SK-N-SH (cell line): ENCODE measurements around the gene NELFA.

Source experiments
- EP300 ChIP-seq, 2 experiments: IDR thresholded peaks; 2 replicates each; pipeline versions ENCODE4 v1.4.0 to v1.6.1; 2012; ENCODE audit warnings: borderline replicate concordance in 1 of 2, low read depth in 1 of 2, low read length in 1 of 2
- MAX ChIP-seq: IDR thresholded peaks from 2 replicates; pipeline ENCODE4 v1.4.0; 2012; ENCODE audit warnings: low read depth
- PBX3 ChIP-seq: IDR thresholded peaks from 2 replicates; pipeline ENCODE4; 2012
- POLR2AphosphoS5 ChIP-seq: IDR thresholded peaks from 2 replicates; pipeline ENCODE4 v1.6.1; 2012; ENCODE audit warnings: low read depth, low read length
- SIN3A ChIP-seq: IDR thresholded peaks from 2 replicates; pipeline ENCODE4 v1.6.1; 2012; ENCODE audit warnings: low read depth, mild to moderate bottlenecking, low read length, moderate library complexity, borderline replicate concordance
- SMC3 ChIP-seq: IDR thresholded peaks from 2 replicates; pipeline ENCODE4 v1.6.1; 2012; ENCODE audit warnings: low read depth, low read length, improper control_type of control experiment
- YY1 ChIP-seq: IDR thresholded peaks from 2 replicates; pipeline ENCODE4 v1.4.0; 2012; ENCODE audit warnings: low read depth, mild to moderate bottlenecking
- TF ChIP-seq, protein P1 (sequence below): fragments of 200-600 bp; sonication (generic); IDR thresholded peaks from 2 replicates; pipeline ENCODE4 v1.6.1; 2017; ENCODE audit warnings: antibody characterized with exemption, mild to moderate bottlenecking, moderate library complexity
- TF ChIP-seq, protein P2 (sequence below): fragments of 150-350 bp; IDR thresholded peaks from 2 replicates; pipeline ENCODE4 v1.6.1; 2017; ENCODE audit warnings: antibody characterized with exemption, low read length, low read depth, borderline replicate concordance

GRCh38 chr4:1969928-1970723 is 38.6 kb downstream of the NELFA start:
- TF ChIP-seq SIN3A (no peak), SMC3 (no peak), YY1 (no peak), MAX (no peak), PBX3 (no peak), POLR2AphosphoS5 (no peak), EP300 (IDR thresholded peaks at IDR 0.05; ENCODE audit: borderline replicate concordance in 1 of 2, low read depth in 1 of 2, low read length in 1 of 2) (no peak)
- TF ChIP-seq, protein P1, sequence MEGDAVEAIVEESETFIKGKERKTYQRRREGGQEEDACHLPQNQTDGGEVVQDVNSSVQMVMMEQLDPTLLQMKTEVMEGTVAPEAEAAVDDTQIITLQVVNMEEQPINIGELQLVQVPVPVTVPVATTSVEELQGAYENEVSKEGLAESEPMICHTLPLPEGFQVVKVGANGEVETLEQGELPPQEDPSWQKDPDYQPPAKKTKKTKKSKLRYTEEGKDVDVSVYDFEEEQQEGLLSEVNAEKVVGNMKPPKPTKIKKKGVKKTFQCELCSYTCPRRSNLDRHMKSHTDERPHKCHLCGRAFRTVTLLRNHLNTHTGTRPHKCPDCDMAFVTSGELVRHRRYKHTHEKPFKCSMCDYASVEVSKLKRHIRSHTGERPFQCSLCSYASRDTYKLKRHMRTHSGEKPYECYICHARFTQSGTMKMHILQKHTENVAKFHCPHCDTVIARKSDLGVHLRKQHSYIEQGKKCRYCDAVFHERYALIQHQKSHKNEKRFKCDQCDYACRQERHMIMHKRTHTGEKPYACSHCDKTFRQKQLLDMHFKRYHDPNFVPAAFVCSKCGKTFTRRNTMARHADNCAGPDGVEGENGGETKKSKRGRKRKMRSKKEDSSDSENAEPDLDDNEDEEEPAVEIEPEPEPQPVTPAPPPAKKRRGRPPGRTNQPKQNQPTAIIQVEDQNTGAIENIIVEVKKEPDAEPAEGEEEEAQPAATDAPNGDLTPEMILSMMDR = no peak
- TF ChIP-seq, protein P2, sequence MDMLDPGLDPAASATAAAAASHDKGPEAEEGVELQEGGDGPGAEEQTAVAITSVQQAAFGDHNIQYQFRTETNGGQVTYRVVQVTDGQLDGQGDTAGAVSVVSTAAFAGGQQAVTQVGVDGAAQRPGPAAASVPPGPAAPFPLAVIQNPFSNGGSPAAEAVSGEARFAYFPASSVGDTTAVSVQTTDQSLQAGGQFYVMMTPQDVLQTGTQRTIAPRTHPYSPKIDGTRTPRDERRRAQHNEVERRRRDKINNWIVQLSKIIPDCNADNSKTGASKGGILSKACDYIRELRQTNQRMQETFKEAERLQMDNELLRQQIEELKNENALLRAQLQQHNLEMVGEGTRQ = no peak
